ENCODE measurements around the gene PRIMA1. TPM values are rescaled to one million over a fixed set of nuclear protein-coding genes. Genes with fewer than 3 reads are reported as not detected.

Gene PRIMA1
- total RNA-seq, 1 donor from 2014 or later = not detected

- no peak for DNase-seq (ENCODE audit: low read depth, low spot score)
Observed at GRCh38 chr14:93713726-93714405, 74.4 kb downstream of the PRIMA1 start.

- DNase-seq (ENCODE audit: low read depth, low spot score) = no peak
Observed at GRCh38 chr14:93712838-93713724, 75.2 kb downstream of the PRIMA1 start.

GRCh38 chr14:93712079-93712837, 76.0 kb downstream of the PRIMA1 start:
- DNase-seq (ENCODE audit: low read depth, low spot score) = no peak

- no peak for DNase-seq (ENCODE audit: low read depth, low spot score)
Observed at GRCh38 chr14:93709249-93709648, 79.0 kb downstream of the PRIMA1 start.

- DNase-seq (ENCODE audit: low read depth, low spot score) = no peak
Observed at GRCh38 chr14:93708800-93709199, 79.5 kb downstream of the PRIMA1 start.

GRCh38 chr14:93708311-93708734, 80.0 kb downstream of the PRIMA1 start:
- no peak for DNase-seq (ENCODE audit: low read depth, low spot score)

- no peak for DNase-seq (ENCODE audit: low read depth, low spot score)
Observed at GRCh38 chr14:93707475-93707874, 80.8 kb downstream of the PRIMA1 start.

GRCh38 chr14:93706360-93706955, 81.8 kb downstream of the PRIMA1 start:
- no peak for DNase-seq (ENCODE audit: low read depth, low spot score)

- no peak for DNase-seq (ENCODE audit: low read depth, low spot score)
Observed at GRCh38 chr14:93705513-93706156, 82.7 kb downstream of the PRIMA1 start.

GRCh38 chr14:93703941-93704340, 84.3 kb downstream of the PRIMA1 start:
- no peak for DNase-seq (ENCODE audit: low read depth, low spot score)

GRCh38 chr14:93702946-93703345, 85.3 kb downstream of the PRIMA1 start:
- DNase-seq (ENCODE audit: low read depth, low spot score) = no peak

GRCh38 chr14:93701562-93701961, 86.7 kb downstream of the PRIMA1 start:
- no peak for DNase-seq (ENCODE audit: low read depth, low spot score)

GRCh38 chr14:93700928-93701327, 87.4 kb downstream of the PRIMA1 start:
- no peak for DNase-seq (ENCODE audit: low read depth, low spot score)

GRCh38 chr14:93693914-93694313, 94.4 kb downstream of the PRIMA1 start:
- DNase-seq (ENCODE audit: low read depth, low spot score) = no peak

GRCh38 chr14:93691042-93691780, 97.1 kb downstream of the PRIMA1 start:
- no peak for DNase-seq (ENCODE audit: low read depth, low spot score)

GRCh38 chr14:93690146-93690545, 98.1 kb downstream of the PRIMA1 start:
- DNase-seq (ENCODE audit: low read depth, low spot score) = no peak

GRCh38 chr14:93688820-93689219, 99.5 kb downstream of the PRIMA1 start:
- no peak for DNase-seq (ENCODE audit: low read depth, low spot score)

GRCh38 chr14:93688239-93688666, 100.0 kb downstream of the PRIMA1 start:
- no peak for DNase-seq (ENCODE audit: low read depth, low spot score)

GRCh38 chr14:93686268-93686667, 102.0 kb downstream of the PRIMA1 start:
- DNase-seq (ENCODE audit: low read depth, low spot score) = no peak
